GM21528 (cell line): ENCODE results near the gene PVALEF.

ENCODE experiments used
- ATAC-seq: cut with Tn5 transposase; IDR thresholded peaks from one replicate; pipeline ENCODE4 v1.9.1; 2021; ENCODE audit warnings: mild to moderate bottlenecking, moderate library complexity; ENCODE audit not compliant: unreplicated experiment, low FRiP score

Gene PVALEF

GRCh38 chr17:81179861-81180260 is 14.6 kb downstream of the PVALEF start:
- no peak for ATAC-seq

GRCh38 chr17:81180836-81181810 is 15.8 kb downstream of the PVALEF start:
- no peak for ATAC-seq

DNA sequence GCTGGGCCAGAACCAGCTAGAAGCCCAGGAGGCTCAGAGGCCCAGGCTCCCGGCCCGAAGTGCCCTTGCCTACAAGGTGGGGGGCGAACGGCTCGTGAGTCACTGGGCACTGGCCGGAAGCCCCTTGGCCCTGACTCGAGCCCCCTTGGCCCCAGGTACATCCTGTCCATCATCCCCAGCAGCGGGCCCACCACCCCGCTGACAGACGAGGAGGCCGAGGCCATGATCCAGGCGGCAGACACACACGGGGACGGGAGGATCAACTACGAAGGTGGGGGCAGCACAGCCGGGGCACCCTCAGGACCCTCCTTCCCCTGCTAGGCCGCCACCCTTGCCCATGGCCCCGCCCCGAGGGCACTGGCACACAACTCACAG is 16.5 kb downstream of the PVALEF start:
- ATAC-seq: no peak

- no peak for ATAC-seq
Observed at GRCh38 chr17:81182596-81182995, 17.3 kb downstream of the PVALEF start.

DNA sequence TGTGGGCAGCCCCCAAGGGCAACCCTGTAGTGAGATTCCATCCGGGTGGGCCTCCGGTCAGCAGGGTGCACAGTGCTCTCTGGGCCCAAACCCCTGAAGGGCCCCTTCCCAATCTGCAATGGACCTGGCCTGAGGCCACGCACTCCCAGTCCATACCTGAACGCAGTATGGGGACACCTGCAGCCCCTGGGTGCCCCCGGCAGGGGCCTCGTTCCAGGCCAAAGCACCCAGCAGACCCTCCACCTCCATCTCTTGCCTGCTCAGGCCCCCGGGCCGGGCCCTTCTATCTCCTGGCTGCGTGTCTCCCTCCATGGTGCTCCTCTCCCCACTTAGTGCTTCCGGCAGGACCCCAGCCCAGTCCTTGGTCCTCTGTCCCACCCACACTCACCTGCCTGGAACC is 18.0 kb downstream of the PVALEF start:
- no peak for ATAC-seq

DNA sequence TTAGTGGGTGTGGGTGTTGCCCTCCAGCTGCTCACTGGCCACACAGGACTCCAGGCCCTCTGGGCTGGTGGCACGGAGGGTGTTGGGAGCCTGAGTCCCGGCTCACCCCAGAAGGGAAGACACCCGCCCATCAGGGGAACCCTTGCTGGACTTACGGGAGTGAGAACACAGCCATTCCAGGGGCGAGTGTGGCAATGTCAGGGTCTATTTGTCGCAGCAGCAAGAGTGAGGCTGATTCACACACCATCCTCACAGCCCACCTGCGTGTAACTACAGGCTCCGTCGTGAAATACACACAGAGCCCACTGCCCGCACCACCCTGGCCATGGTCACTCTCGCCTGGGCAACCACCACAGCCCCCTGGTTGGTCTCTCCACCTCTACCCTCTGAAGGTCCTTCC is 18.5 kb downstream of the PVALEF start:
- no peak for ATAC-seq

- no peak for ATAC-seq
Observed at GRCh38 chr17:81184555-81184954, 19.2 kb downstream of the PVALEF start.

DNA sequence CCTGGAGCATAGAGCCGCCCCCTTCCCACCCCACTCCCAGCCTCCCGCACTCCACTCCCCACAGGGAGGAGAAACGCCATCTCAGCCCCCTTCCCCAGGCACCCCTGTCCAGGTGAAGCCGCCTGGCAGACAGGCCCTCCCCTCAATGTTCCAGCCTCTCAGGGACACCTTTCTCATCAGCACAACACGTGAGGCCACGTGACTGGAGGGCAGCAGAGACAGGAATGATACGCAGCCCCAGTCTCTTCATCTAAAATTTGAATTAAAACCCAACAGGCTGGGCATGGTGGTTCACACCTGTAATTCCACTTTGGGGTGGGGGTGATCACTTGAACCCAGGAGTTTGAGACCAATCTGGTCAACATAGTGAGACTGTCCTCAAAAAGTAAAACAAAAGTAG is 20.9 kb downstream of the PVALEF start:
- ATAC-seq: no peak

GRCh38 chr17:81187120-81187519 is 21.8 kb downstream of the PVALEF start:
- no peak for ATAC-seq

DNA sequence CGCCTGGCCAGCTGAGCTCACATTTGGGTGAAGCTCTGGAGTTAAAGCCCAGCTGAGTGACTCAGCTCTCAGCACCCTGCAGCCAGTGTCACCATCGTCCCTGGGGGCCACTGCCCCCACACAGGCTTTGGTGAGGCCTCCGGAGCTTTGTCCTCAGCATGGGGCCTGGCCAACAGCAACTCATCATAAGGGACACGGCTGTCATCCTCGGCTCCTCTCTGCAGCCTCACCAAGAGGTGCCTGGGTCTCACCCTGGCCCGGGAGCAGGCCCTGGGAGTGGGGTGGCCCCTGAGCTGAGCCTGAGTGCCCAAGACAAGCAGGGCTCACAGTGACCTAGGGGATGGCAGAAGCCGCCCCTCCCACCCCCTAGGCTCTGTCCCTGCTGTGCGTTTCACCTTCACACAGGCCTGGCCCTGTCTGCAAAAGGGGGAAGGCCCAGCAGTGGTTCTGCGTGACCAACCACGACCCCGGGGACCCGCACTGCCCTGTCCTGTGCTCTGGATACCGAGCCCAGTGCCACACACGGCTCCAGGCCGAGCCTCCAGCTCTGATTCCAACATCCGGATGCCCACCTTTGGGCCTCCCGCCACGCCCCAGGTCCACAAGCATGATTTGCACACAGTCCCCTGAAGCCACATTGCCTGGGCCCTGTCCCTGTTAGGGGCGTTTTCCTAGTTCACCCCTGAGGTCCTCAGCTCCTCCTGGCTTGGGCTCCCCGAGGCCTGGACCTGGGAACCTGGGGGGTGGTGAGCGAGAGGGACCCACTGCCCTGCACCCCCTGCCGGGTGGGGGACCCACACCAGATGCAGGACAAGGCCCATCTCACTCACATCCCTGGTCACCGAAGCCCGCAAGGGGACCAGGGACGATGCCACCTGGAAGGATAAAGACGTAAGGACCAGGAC is 22.5 kb downstream of the PVALEF start:
- no peak for ATAC-seq

- no peak for ATAC-seq
Observed at GRCh38 chr17:81188491-81188840, 23.2 kb downstream of the PVALEF start.

DNA sequence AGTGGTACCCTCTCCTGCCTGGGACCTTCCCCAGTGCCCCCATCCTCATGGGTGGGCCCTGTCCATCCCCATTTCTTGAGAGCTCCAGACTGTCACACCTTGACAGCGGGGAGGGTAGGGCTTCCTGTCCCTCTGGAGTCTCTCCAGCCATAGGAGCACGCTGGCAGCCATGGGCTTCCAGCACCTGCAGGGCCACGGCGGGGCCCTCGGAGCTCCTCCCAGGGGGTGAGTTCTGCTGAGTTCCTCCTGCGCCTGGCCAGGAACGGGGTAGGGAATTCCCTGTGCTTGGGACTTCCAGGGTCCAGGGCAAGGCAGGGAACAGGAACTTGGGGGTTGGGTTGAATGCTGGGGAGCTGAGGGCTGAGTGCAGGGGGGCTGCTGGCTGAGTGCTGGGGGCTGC is 23.7 kb downstream of the PVALEF start:
- no peak for ATAC-seq

DNA sequence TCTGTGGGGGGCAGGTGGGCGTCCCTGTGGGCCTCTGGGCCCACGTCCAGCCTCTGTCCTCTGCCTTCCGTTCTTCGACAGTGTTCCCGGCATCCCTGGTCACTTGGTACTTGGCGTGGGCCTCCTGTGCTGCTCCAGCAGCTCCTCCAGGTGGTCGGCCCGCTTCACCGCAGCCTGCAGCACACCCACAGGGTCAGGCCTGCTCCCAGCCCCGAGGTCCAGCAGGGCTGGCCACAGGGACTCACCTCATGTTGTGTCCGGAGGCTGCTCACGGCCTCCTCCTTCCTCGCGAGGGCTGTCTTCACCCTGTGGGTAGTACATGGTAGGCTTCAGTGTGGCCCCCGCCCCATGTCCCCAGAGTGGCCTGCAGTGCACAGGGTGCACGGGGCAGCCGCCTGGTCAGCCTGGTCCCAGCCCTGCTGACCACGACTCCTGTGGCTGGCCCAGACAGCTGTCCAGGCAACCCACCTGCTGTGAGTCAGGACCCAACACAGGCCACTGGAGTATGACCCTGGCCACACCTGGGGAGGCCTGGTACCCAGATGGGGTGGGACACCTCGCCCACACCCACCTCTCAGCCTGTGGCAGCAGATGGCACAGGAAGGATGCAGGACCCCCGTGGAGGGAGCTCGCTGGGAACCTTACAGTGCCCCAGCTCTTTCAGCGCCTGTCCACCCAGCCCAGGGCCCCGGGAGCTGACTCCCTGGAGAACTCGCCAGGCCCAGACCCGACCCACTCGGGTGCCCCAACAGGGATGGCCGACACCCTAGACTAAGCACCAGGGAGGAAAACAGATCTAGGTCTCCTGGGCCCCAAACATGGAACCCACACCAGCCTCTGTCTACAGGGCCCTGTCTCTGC is 24.6 kb downstream of the PVALEF start:
- ATAC-seq: no peak

- no peak for ATAC-seq
Observed at GRCh38 chr17:81190591-81190990, 25.3 kb downstream of the PVALEF start.

GRCh38 chr17:81191116-81191515 is 25.8 kb downstream of the PVALEF start:
- no peak for ATAC-seq

DNA sequence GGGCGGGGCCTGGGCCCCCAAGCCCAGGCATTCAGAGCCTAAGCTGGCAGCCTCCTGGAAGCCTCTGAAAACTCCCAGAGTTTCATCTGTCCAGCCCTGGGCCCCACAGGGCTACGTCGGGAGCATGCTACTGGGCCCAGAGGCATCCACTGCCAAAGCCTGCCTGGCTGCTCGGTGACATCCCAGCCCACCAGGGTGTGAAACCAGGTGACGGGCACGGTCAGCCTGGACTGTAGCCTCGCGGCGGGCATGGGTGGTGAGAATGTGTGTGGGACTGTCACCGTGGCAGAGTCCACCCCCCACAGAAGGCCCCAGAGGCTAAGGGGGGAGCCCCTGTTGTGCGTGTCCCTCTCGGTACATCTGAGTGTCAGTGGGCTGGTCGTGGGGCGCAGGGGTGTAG is 26.3 kb downstream of the PVALEF start:
- ATAC-seq: no peak

DNA sequence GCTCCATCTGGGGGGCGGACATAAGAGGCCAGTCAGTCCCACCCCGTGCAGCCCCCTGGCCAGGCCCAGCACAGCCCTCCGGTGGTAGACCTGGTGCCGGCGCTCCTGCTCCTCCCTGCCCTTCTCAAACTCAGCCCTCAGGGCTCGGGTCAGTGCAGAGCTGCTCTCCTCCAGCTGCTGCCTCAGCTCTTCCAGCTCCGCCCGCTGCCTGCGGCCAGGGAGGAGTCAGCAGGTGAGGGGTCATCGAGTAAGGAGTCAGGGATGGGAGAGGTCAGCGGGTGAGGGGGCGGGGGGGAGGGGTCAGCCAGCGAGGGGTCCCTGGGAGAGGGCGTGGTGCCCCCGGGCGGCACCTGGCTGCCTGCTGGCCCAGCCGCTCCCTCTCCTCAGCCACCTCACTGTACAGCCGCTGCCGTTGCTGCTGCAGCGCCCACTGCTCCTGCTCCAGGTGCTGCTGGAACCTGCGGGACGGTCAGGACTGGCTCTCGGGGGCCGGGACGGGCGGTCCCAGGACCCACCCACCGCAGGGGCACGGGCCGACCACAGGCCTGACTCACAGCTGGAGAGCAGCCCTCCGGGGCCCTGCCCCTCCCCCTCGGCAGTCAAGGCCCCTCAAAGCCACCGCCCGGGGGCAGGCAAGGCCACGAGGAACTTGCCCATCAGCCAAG is 27.2 kb downstream of the PVALEF start:
- no peak for ATAC-seq

DNA sequence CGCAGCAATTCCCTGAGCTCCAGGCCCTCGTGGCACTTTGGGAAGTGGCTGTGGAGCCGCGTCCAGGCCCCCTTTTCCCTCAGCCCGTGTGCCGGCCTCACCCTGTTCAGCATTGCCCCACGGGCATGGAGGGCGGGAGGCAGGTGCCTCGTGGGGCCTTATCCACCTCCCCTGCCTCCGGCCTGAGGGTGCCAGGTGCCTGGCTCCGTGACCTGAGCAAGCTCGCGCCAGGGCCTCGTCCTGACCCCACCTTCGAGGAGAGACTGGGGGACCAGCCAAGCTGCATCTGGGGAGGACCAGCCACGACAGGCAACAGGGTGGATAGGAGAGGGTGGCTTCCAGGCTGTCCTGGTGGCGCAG is 27.7 kb downstream of the PVALEF start:
- no peak for ATAC-seq

DNA sequence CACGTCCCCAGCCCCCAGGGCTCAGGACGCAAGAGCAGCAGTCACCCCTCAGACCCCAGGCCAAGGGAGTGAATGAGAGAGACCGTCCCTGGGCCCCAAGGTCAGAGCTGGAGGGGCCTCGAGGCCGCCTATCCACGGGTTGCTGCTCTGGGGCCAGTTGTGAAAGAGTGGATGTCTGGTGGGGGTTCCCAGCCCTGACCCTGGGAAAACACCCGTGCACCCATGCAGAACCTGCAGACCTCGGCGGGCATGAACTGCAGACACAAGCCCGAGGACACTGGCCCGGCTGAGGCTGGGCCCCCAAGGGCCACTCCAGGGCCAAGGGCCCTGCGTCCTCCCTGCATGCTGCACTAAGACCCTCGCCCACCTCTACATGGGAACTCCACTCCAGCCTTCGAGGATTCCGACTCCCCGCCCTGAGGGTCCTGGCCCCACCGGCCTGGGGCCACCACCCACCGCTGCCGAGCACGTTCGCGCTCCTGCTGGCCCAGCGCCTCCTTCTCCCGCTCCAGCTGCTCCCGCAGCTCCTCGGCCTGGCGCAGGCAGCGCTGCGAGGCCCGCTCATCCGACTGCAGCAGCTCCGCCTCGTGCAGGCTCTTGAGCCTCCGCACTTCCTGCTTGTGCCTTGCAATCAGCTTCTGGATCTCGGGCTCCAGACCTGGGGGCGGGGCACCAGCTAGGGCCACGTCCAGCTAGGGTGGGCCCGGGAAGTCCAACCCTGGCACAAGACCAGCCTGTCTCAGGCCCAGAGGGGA is 28.3 kb downstream of the PVALEF start:
- no peak for ATAC-seq
